Upper lobe of right lung (tissue), 1 donor: ENCODE results near the gene C1QTNF3. TPM values are rescaled to one million over a fixed set of nuclear protein-coding genes. Genes with fewer than 3 reads are reported as not detected.

Source experiments
- ATAC-seq: fragments of 200-7000 bp; cut with Tn5 transposase; one replicate; pipeline ENCODE4 v1.9.1; 2020; ENCODE audit warnings: mild to moderate bottlenecking, moderate library complexity
- DNase-seq: peaks from one replicate; pipeline ENCODE4 v3.0.0-alpha.2; 2020
- H3K27ac ChIP-seq: fragments of 200-600 bp; one replicate; pipeline ENCODE4 v1.8.0; 2022
- H3K27me3 ChIP-seq: fragments of 200-600 bp; one replicate; pipeline ENCODE4 v1.8.0; 2022; ENCODE audit warnings: mild to moderate bottlenecking
- H3K36me3 ChIP-seq: fragments of 200-600 bp; one replicate; pipeline ENCODE4 v1.8.0; 2022
- H3K4me1 ChIP-seq: fragments of 200-600 bp; one replicate; pipeline ENCODE4 v1.8.0; 2022
- H3K4me3 ChIP-seq: fragments of 200-600 bp; one replicate; pipeline ENCODE4 v1.8.0; 2022; ENCODE audit warnings: mild to moderate bottlenecking
- H3K9me3 ChIP-seq: fragments of 200-600 bp; one replicate; pipeline ENCODE4 v1.8.0; 2022
- intact Hi-C: fragments of 100-400 bp; cut with DNase I; formaldehyde crosslinking; loops from one replicate; pipeline ENCODE4 v1.11.0; 2022
- total RNA-seq: library from RNA; stranded (reverse); fragmentation: NEBNext Ultra II Directional; extraction: Animal tissue kit (Norgen Biotek cat#: 25700); gene quantifications from one replicate; pipeline ENCODE4 v1.2.1, GENCODE V29; 2021
- TF ChIP-seq, protein P1 (sequence below): fragments of 200-600 bp; IDR thresholded peaks from one replicate; pipeline ENCODE4 v1.8.0; 2022; ENCODE audit warnings: antibody characterized with exemption
- donor health status: DM: no; HTN: yes; CAD: no; lungs with severe emphysema.

C1QTNF3 gene
- total RNA-seq, 1 donor from 2014 or later: 4.5 TPM

DNA sequence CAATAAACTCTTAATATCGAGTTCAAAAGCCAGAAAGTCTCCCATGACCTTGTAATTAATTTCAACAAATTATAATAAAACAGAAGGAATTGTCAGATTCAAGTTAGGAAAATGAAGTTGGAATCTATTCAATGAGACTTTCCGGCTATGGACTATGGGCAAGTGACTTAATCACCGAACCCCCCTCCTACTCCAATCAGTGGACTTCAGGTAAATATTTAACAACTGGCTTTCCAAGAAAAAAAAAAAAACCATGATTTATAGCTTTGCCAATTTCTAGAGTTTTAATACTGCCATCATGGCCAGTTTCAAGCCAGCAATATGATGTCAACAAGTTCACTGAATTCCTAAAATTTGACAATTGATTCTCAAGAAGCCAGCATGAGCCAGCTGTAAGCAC, 63.0 kb downstream of the C1QTNF3 start:
- H3K27ac ChIP-seq: no peak overlapping the region
- TF ChIP-seq, protein P1, sequence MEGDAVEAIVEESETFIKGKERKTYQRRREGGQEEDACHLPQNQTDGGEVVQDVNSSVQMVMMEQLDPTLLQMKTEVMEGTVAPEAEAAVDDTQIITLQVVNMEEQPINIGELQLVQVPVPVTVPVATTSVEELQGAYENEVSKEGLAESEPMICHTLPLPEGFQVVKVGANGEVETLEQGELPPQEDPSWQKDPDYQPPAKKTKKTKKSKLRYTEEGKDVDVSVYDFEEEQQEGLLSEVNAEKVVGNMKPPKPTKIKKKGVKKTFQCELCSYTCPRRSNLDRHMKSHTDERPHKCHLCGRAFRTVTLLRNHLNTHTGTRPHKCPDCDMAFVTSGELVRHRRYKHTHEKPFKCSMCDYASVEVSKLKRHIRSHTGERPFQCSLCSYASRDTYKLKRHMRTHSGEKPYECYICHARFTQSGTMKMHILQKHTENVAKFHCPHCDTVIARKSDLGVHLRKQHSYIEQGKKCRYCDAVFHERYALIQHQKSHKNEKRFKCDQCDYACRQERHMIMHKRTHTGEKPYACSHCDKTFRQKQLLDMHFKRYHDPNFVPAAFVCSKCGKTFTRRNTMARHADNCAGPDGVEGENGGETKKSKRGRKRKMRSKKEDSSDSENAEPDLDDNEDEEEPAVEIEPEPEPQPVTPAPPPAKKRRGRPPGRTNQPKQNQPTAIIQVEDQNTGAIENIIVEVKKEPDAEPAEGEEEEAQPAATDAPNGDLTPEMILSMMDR: no peak
- intact Hi-C loops: no loop called here
- H3K9me3 ChIP-seq: no peaks in the 10 kb centered on the region
- H3K27me3 ChIP-seq: no peaks in the 10 kb centered on the region
- no peaks in the 10 kb centered on the region for H3K36me3 ChIP-seq
- H3K4me1 ChIP-seq: no peaks in the 10 kb centered on the region
- ATAC-seq (no peak), DNase-seq (no peak)
- no peak overlapping the region for H3K4me3 ChIP-seq

DNA sequence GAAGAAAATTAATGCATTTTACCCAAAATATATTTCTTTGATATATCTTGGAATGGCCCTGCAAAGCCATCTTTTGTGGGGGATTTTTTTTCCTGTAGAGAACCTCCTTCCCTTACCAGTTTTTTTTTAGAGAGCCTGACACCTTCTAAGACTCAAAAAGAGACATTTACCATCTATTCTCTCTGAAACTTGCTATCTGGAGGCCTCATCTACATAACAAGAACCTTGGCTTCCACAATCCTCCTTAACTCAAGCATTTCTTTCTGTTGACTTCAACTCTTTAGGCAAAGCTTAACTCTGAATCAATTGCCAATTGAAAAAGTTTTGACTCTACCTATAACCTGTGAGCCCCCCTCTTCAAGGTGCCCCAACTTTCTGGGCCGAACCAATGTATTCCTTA, 64.7 kb downstream of the C1QTNF3 start:
- DNase-seq (no peak), ATAC-seq (no peak)
- TF ChIP-seq, protein P1: no peak
- Histone ChIP-seq H3K9me3 (no peaks in the 10 kb centered on the region), H3K4me1 (no peaks in the 10 kb centered on the region), H3K27me3 (no peaks in the 10 kb centered on the region), H3K27ac (no peak overlapping the region), H3K36me3 (no peaks in the 10 kb centered on the region), H3K4me3 (no peak overlapping the region)
- intact Hi-C loops: no loop called here

DNA sequence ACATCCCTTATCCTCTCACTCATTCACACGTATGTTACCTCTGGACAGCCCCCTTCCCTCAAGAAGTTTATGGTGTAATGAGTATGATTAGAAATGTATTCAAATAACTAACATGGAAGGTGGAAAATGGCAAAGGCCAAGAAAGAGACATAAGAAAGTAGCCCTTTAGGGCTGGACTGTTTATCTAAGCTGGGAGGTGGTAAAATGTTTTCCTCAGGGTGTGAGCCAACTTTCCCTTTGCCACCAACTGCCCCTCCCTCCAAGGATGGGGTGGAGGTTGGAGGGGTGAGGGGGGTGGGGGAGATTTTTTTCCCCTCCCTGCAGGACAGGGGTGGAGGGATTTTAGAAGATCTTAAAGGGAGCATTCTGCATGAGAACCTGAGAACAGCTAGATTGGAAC, 66.7 kb downstream of the C1QTNF3 start:
- no peaks in the 10 kb centered on the region for H3K9me3 ChIP-seq
- H3K36me3 ChIP-seq: no peaks in the 10 kb centered on the region
- H3K27ac ChIP-seq: no peak overlapping the region
- H3K4me1 ChIP-seq: no peaks in the 10 kb centered on the region
- intact Hi-C loops: no loop called here
- no peak for DNase-seq
- TF ChIP-seq, protein P1: no peak
- no peaks in the 10 kb centered on the region for H3K27me3 ChIP-seq
- ATAC-seq: no peak
- H3K4me3 ChIP-seq: no peak overlapping the region

DNA sequence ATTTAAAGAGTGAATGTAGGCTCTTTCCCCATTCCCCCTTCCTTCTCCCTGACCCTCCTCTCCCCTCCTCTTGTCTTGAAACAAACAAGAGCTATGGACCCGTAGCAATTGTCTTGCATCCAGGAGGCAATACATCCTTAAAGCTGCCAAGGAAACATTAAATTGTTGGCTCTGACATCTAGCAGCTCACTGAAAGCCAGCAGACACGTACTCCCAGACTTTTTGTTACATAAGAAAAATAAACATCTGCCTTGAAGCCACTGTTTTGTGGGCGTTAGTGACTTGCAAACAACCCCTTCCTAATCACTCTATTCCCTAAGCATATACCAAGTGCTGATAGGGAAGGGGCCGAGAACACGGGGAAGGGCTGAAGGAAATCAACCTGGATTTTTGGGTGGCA, 67.2 kb downstream of the C1QTNF3 start:
- no peaks in the 10 kb centered on the region for H3K36me3 ChIP-seq
- no peak for ATAC-seq
- no peaks in the 10 kb centered on the region for H3K27me3 ChIP-seq
- intact Hi-C loops: no loop called here
- no peaks in the 10 kb centered on the region for H3K4me1 ChIP-seq
- H3K4me3 ChIP-seq: no peak overlapping the region
- H3K27ac ChIP-seq: no peak overlapping the region
- no peak for DNase-seq
- no peaks in the 10 kb centered on the region for H3K9me3 ChIP-seq
- TF ChIP-seq, protein P1: no peak

DNA sequence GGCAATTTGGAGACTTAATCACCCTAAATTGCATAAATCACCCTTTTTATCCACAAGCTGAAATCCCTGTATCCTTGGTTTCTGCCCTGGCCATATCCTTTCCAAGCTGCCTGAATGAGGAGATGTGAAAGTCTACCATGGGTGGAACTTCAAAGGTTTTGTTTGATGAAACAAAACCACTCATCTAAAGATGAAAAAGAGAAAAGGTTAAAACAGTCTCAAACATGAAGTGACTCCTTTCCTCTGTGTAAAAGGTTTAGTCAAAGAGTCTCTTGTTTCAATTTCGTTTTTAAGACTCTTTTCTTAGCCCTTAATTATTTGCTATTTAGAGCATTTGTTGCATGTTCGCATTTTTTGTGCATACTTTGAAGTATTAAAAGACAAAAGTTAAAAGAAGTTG, 69.7 kb downstream of the C1QTNF3 start:
- DNase-seq (no peak), ATAC-seq (no peak)
- H3K27ac ChIP-seq: no peak overlapping the region
- H3K4me1 ChIP-seq: no peaks in the 10 kb centered on the region
- intact Hi-C loops: no loop called here
- no peak overlapping the region for H3K4me3 ChIP-seq
- H3K27me3 ChIP-seq: no peaks in the 10 kb centered on the region
- H3K9me3 ChIP-seq: no peaks in the 10 kb centered on the region
- H3K36me3 ChIP-seq: no peaks in the 10 kb centered on the region
- TF ChIP-seq, protein P1: no peak
